ENCODE results near the gene TLN1. TPM values are rescaled to one million over a fixed set of nuclear protein-coding genes. Genes with fewer than 3 reads are reported as not detected.
A peak's percentile ranks its signal among the peaks of the same experiment; 100 is the strongest.

TLN1 gene
- total and polyA plus RNA-seq, 2 experiments from 2014 or later, result 198 to 527 TPM

DNA sequence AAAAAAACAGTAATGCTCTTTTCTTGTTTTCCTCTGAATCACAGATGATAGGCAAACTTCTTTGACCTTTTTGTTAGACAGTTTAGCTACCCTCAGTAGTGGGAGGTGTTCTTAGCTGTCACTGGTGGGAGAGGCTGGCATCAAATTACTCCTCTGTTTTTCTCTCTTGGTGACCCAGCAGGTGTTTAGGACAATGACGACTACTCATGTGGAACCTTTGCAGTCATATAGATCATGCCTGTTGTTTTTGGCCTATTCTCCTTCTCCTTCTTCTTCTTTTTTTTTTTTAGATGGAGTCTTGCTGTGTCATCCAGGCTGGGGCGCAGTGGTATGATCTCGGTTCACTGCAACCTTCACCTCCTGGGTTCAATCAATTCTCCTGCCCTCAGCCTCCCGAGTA, 44.0 kb upstream of the TLN1 start:
- no peak overlapping the region for H3K27ac ChIP-seq
- H3K4me2 ChIP-seq (ENCODE audit: unreplicated experiment), result no peak overlapping the region
- no peak overlapping the region for H3K4me3 ChIP-seq
- no peaks in the 10 kb centered on the region for H3K9me3 ChIP-seq (ENCODE audit: low read depth)
- H3K9me2 ChIP-seq (ENCODE audit: insufficient read depth), result no peaks in the 10 kb centered on the region
- in situ Hi-C loops (cut with MboI), result no loop called here
- peaks cover 7% of the 10 kb centered on the region; the same call in 1 of the 2 replicates for H3F3A ChIP-seq (ENCODE audit: insufficient read depth)
- 82 to 94% methylated on average over 4 of the region's 4 CpGs for WGBS, 2 experiments (ENCODE audit: low coverage in 1 of 2, low lambda C conversion rate in 2 of 2, missing lambda C conversion rate in 2 of 2)
- no peaks in the 10 kb centered on the region for H3K36me3 ChIP-seq (ENCODE audit: low read depth)
- H3K27me3 ChIP-seq (replicated peaks; ENCODE audit: insufficient read depth), result peaks cover 27% of the 10 kb centered on the region
- no peak overlapping the region for H2AFZ ChIP-seq
- H3K9ac ChIP-seq, result no peak overlapping the region
- no peak for TF ChIP-seq EZH2phosphoT487 (IDR thresholded peaks at IDR 0.05; ENCODE audit: insufficient read depth, low read depth)
- no peak for TF ChIP-seq EZH2 (IDR thresholded peaks at IDR 0.05; ENCODE audit: insufficient read depth, poor library complexity, severe bottlenecking)
- H4K20me1 ChIP-seq (ENCODE audit: insufficient read depth), result no peaks in the 10 kb centered on the region
- H3K79me2 ChIP-seq (ENCODE audit: insufficient read depth), result no peaks in the 10 kb centered on the region
- no peak for DNase-seq
- peaks cover 7% of the 10 kb centered on the region for H3K4me1 ChIP-seq (ENCODE audit: insufficient read depth)

DNA sequence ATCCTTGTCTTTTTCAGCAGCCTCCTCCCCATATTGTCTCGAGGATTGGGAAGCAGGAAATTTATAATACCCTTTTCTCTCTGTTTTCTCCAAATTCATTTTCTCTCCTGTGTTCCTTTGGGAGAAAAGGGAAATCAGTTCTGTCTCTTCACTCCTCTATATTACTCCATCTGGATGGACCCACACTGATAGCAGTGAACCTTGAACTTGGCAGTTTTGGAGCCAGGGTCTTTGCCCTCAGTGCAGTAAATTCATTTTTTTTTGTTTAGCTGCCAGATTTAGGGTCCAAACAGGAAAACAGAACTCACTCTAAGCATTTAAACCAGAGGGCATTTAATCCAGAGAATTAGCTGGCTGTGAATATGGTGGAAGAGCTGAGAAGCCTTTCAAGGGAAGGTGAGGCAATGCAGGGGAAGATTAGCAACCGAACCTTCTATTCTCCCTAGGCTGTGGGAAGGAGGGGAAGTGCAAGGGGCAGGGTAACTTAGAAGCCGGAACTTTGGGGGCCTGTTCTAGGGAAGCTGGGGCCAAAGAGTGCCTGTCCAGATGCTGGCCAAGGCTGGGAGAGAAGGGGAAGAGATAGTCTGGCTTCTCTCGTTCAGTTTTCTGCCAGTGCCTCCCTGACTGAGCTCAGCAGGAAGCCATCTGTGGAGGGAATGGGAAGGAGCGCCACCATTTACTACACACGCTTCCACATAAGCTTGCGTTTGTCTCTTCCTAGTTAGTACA, 43.1 kb upstream of the TLN1 start:
- in situ Hi-C loops (cut with MboI), result no loop called here
- DNase-seq, result no peak
- WGBS, 2 experiments (ENCODE audit: low coverage in 1 of 2, low lambda C conversion rate in 2 of 2, missing lambda C conversion rate in 2 of 2), result 77 to 79% methylated on average over 7 of the region's 7 CpGs

DNA sequence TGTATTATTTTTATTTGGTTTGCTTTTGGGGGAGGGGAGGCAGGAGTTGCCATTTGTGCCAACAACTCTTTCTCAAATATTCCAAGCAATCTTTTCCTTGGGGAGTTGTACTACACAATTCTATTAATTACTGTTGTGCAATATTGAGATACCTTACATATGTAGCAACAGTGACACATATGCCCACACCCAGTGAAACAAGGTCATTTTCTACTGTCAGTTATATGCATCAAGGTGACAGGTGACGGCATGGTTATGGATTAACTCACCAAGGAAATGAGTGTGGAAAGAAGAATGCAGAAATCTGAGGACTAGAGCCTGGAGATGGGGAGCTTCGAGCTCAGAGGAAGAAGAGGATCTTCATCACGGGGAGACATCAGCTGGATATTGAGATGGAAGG, 39.9 kb upstream of the TLN1 start:
- H2AFZ ChIP-seq, result no peak overlapping the region
- H3F3A ChIP-seq (ENCODE audit: insufficient read depth), result peaks cover 7% of the 10 kb centered on the region; the same call in 1 of the 2 replicates
- H4K20me1 ChIP-seq (ENCODE audit: insufficient read depth), result no peaks in the 10 kb centered on the region
- in situ Hi-C loops (cut with MboI), result no loop called here
- H3K4me2 ChIP-seq (ENCODE audit: unreplicated experiment), result no peak overlapping the region
- H3K4me3 ChIP-seq, result no peak overlapping the region
- H3K9me2 ChIP-seq (ENCODE audit: insufficient read depth), result no peaks in the 10 kb centered on the region
- DNase-seq, result no peak
- WGBS, 2 experiments (ENCODE audit: low coverage in 1 of 2, low lambda C conversion rate in 2 of 2, missing lambda C conversion rate in 2 of 2), result 51 to 57% methylated on average over 3 of the region's 3 CpGs
- no peak overlapping the region for H3K27ac ChIP-seq
- H3K9ac ChIP-seq, result no peak overlapping the region
- peaks cover 5% of the 10 kb centered on the region for H3K27me3 ChIP-seq (replicated peaks; ENCODE audit: insufficient read depth)
- no peak for TF ChIP-seq EZH2 (IDR thresholded peaks at IDR 0.05; ENCODE audit: insufficient read depth, poor library complexity, severe bottlenecking)
- TF ChIP-seq EZH2phosphoT487 (IDR thresholded peaks at IDR 0.05; ENCODE audit: insufficient read depth, low read depth), result no peak
- no peaks in the 10 kb centered on the region for H3K9me3 ChIP-seq (ENCODE audit: low read depth)
- no peaks in the 10 kb centered on the region for H3K79me2 ChIP-seq (ENCODE audit: insufficient read depth)
- peaks cover 7% of the 10 kb centered on the region for H3K4me1 ChIP-seq (ENCODE audit: insufficient read depth)
- no peaks in the 10 kb centered on the region for H3K36me3 ChIP-seq (ENCODE audit: low read depth)

More for the DNA sequence above, 43.1 kb upstream of the TLN1 start:
- no peak overlapping the region for H3K27ac ChIP-seq
- H3K27me3 ChIP-seq (replicated peaks; ENCODE audit: insufficient read depth), result peaks cover 21% of the 10 kb centered on the region
- H3K4me2 ChIP-seq (ENCODE audit: unreplicated experiment), result no peak overlapping the region
- no peak overlapping the region for H3K9ac ChIP-seq
- H3K4me3 ChIP-seq, result no peak overlapping the region
- peaks cover 7% of the 10 kb centered on the region for H3K4me1 ChIP-seq (ENCODE audit: insufficient read depth)
- TF ChIP-seq EZH2phosphoT487 (IDR thresholded peaks at IDR 0.05; ENCODE audit: insufficient read depth, low read depth) (no peak), EZH2 (IDR thresholded peaks at IDR 0.05; ENCODE audit: insufficient read depth, poor library complexity, severe bottlenecking) (no peak)
- H3F3A ChIP-seq (ENCODE audit: insufficient read depth), result peaks cover 7% of the 10 kb centered on the region; the same call in 1 of the 2 replicates
- H3K36me3 ChIP-seq (ENCODE audit: low read depth), result no peaks in the 10 kb centered on the region
- no peaks in the 10 kb centered on the region for H3K9me3 ChIP-seq (ENCODE audit: low read depth)
- no peak overlapping the region for H2AFZ ChIP-seq
- H3K9me2 ChIP-seq (ENCODE audit: insufficient read depth), result no peaks in the 10 kb centered on the region
- H4K20me1 ChIP-seq (ENCODE audit: insufficient read depth), result no peaks in the 10 kb centered on the region
- H3K79me2 ChIP-seq (ENCODE audit: insufficient read depth), result no peaks in the 10 kb centered on the region

DNA sequence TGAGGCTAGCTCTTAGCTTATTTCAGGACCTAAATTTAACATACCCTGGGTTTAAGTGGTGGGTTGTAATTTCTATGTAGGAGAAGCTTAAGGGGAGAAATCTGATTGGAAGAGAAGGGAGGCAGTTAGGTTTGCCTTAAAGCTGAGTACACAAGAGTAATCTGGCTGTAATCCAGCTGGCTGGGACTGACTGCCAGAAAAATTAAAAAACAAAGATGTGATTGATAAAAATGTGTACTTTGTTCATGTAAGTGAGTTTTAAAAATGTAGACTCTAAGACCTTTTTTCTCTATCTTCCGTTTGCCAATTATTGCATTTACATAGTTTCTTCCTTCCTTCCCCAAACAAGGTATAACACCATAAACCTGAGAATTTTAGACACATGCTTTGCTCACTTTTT, 39.5 kb upstream of the TLN1 start:
- peaks cover 7% of the 10 kb centered on the region; the same call in 1 of the 2 replicates for H3F3A ChIP-seq (ENCODE audit: insufficient read depth)
- H3K27me3 ChIP-seq (replicated peaks; ENCODE audit: insufficient read depth), result peaks cover 5% of the 10 kb centered on the region
- in situ Hi-C loops (cut with MboI), result no loop called here
- H2AFZ ChIP-seq, result no peak overlapping the region
- peak; percentile 34 for DNase-seq
- H3K4me2 ChIP-seq (ENCODE audit: unreplicated experiment), result no peak overlapping the region
- TF ChIP-seq EZH2 (IDR thresholded peaks at IDR 0.05; ENCODE audit: insufficient read depth, poor library complexity, severe bottlenecking), result no peak
- no peak for TF ChIP-seq EZH2phosphoT487 (IDR thresholded peaks at IDR 0.05; ENCODE audit: insufficient read depth, low read depth)
- H3K9me2 ChIP-seq (ENCODE audit: insufficient read depth), result no peaks in the 10 kb centered on the region
- no peaks in the 10 kb centered on the region for H4K20me1 ChIP-seq (ENCODE audit: insufficient read depth)
- 20 to 27% methylated on average over 1 of the region's 1 CpG for WGBS, 2 experiments (ENCODE audit: low coverage in 1 of 2, low lambda C conversion rate in 2 of 2, missing lambda C conversion rate in 2 of 2)
- H3K4me3 ChIP-seq, result no peak overlapping the region
- no peak overlapping the region for H3K9ac ChIP-seq
- H3K27ac ChIP-seq, result no peak overlapping the region
- peaks cover 7% of the 10 kb centered on the region for H3K4me1 ChIP-seq (ENCODE audit: insufficient read depth)
- no peaks in the 10 kb centered on the region for H3K79me2 ChIP-seq (ENCODE audit: insufficient read depth)
- H3K9me3 ChIP-seq (ENCODE audit: low read depth), result no peaks in the 10 kb centered on the region
- H3K36me3 ChIP-seq (ENCODE audit: low read depth), result no peaks in the 10 kb centered on the region
